Measurements from ENCODE around the gene CABLES2.
"Not testable (repeated sequence)": the region's sequence is repeated elsewhere in the genome, so short reads cannot be mapped to it uniquely, and the experiment has no call there.

The CABLES2 gene

DNA sequence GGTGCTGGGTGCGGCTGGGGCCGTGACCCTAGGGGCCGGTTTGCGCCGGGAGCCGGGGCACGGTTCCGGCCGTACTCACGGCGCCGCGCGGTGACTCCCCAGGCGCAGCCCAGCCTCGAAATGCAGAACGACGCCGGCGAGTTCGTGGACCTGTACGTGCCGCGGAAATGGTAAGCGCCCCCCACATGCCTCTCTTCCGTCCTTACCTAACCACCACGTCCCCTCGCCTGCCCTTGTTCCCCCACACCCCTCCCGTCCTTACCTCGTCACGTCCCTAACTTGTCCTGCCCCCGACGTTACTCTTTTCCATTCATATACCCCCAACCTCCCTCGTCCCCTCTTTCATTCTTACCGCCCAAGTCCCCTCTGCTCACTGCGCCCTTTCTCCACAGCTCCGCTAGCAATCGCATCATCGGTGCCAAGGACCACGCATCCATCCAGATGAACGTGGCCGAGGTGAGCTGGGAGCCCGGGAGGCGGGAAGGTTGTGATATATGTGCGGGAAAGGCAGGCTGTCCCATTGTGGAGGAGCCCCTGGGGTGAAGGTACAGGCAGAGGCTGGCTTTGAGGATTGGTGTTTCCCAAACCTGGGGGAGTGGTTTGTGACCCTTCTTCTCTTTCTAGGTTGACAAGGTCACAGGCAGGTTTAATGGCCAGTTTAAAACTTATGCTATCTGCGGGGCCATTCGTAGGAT is 19.7 kb downstream of the CABLES2 start:
- peak overlapping the region; percentile 85 for H3K27ac Mint-ChIP-seq

GRCh38 chr20:62386383-62387218 is 20.5 kb downstream of the CABLES2 start, which contains the start of gene RPS21:
Gene RPS21, plus strand, starts transcription at chr20:62387103. Its CDS starts 236 bp downstream, at chr20:62387339.
- peaks cover 39% of the 10 kb centered on the region for H3K4me1 Mint-ChIP-seq (ENCODE audit: low read depth)
- peaks cover 5% of the 10 kb centered on the region for H3K9me3 Mint-ChIP-seq
- peak within 1 kb of the TSS; percentile 88 for H3K27ac Mint-ChIP-seq
- H3K4me3 Mint-ChIP-seq, result peak within 1 kb of the TSS; percentile 94
- no peaks in the 10 kb centered on the region for H3K27me3 Mint-ChIP-seq (ENCODE audit: low read depth)
- H3K36me3 Mint-ChIP-seq (ENCODE audit: low read depth), result peaks cover 34% of the 10 kb centered on the region

More for the DNA sequence above, 19.7 kb downstream of the CABLES2 start:
- peaks cover 38% of the 10 kb centered on the region for H3K4me1 Mint-ChIP-seq (ENCODE audit: low read depth)
- H3K36me3 Mint-ChIP-seq (ENCODE audit: low read depth), result peaks cover 28% of the 10 kb centered on the region
- H3K27me3 Mint-ChIP-seq (ENCODE audit: low read depth), result no peaks in the 10 kb centered on the region
- H3K9me3 Mint-ChIP-seq, result no peaks in the 10 kb centered on the region
- H3K4me3 Mint-ChIP-seq, result peak overlapping the region; percentile 94

DNA sequence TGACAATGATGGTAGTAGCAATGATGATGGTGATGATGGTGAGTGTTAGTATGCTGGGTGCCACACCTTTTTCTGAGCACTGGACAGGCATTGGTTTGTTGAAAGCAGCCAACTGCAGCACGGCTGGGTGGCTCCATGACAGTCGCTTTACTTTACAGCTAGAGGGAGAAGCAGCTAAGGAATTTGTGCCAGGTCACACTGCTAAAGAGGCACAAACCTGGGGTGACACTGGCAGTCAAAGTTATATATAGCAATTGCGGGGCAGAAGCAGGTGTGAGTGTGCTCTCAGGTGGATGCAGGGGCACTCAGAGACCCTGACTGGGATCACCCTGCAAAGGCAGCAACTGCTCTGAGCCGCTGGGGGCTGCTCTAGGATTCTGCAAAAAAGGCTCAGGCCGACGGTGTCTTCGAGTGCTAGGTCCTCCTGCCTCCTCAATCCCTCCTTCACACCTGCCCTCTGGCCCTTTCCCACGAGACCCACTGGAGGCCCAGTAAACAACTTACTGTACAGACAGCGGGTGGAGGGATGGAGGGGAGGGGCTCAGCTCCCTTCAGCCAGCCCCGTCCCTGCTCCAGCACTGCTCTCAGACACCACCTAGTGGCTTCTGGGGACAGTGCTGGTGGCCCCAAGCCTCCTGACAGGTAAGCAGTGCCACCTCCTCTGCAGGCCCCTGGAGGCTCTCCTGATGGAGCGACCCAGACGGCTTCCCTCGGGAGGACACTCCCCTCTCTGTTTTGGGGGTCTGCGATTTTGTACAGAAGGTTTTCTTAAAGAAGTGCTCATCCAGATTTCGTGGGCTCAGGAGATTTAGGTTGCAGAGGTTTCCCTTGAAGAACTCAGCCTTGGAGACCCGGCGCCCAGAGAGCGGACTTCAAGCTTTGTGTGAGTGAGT is 24.5 kb downstream of the CABLES2 start:
- H3K36me3 Mint-ChIP-seq (ENCODE audit: low read depth), result peaks cover 16% of the 10 kb centered on the region
- H3K4me1 Mint-ChIP-seq (ENCODE audit: low read depth), result peaks cover 22% of the 10 kb centered on the region
- no peak overlapping the region for H3K4me3 Mint-ChIP-seq
- H3K27me3 Mint-ChIP-seq (ENCODE audit: low read depth), result no peaks in the 10 kb centered on the region
- H3K27ac Mint-ChIP-seq, result peak overlapping the region; percentile 69
- H3K9me3 Mint-ChIP-seq, result peaks cover 5% of the 10 kb centered on the region

DNA sequence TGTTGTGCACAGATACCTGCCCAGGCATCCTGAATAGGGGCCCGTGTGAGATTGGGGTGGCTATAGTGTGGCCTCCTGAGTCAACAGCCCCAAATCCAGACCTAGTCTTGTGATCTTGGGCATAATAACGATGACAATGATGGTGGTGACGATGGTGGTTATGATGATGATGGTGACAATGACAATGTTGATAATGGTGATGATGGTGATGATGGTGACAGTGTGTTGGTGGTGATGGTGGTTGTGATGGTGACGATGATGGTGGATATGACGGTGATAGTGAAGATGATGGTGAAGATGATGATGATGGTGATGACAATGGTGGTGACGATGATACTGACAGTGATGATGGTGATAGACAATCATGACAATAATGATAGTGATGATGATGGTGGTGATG is 25.2 kb downstream of the CABLES2 start:
- Mint-ChIP-seq H3K27me3 (ENCODE audit: low read depth) (no peaks in the 10 kb centered on the region), H3K27ac (no peak overlapping the region), H3K4me3 (no peak overlapping the region), H3K9me3 (peaks cover 5% of the 10 kb centered on the region), H3K4me1 (ENCODE audit: low read depth) (peaks cover 22% of the 10 kb centered on the region), H3K36me3 (ENCODE audit: low read depth) (peaks cover 14% of the 10 kb centered on the region)

DNA sequence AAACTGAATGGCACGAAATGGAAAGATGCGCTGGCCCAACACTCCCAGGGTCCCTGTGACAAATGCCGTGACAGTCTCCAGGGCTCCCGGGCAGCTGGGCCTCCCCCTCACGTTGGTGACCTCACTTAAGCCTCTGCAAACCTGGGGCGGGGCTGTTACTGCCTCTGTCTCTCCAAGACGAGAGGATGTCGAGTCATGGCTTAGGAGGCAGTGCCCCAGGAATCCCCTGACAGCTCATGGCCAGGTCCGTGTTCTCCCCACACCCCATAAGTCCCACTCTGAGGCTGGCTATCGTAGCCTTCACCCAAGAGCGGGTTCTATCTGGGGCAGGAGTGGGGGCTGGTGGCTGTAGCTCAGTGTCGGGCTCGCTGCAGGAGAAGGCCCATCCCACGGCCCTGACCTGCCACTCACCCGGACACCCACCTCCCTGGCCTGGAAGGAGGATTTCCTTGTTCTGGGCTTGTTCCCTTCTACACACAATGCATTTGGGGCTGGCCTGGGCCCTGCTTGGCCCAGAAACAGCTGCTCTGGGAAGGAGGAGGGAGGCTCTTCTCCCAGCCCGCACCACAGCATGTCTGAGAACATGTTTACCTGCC is 25.8 kb downstream of the CABLES2 start:
- H3K27ac Mint-ChIP-seq, result no peak overlapping the region
- H3K9me3 Mint-ChIP-seq, result peaks cover 5% of the 10 kb centered on the region
- no peak overlapping the region for H3K4me3 Mint-ChIP-seq
- no peaks in the 10 kb centered on the region for H3K27me3 Mint-ChIP-seq (ENCODE audit: low read depth)
- peaks cover 14% of the 10 kb centered on the region for H3K36me3 Mint-ChIP-seq (ENCODE audit: low read depth)
- H3K4me1 Mint-ChIP-seq (ENCODE audit: low read depth), result peaks cover 22% of the 10 kb centered on the region

GRCh38 chr20:62378215-62378614 is 28.9 kb downstream of the CABLES2 start:
- no peak overlapping the region for H3K4me3 Mint-ChIP-seq
- peaks cover 5% of the 10 kb centered on the region for H3K9me3 Mint-ChIP-seq
- peaks cover 10% of the 10 kb centered on the region for H3K36me3 Mint-ChIP-seq (ENCODE audit: low read depth)
- H3K27ac Mint-ChIP-seq, result no peak overlapping the region
- no peaks in the 10 kb centered on the region for H3K27me3 Mint-ChIP-seq (ENCODE audit: low read depth)
- H3K4me1 Mint-ChIP-seq (ENCODE audit: low read depth), result peaks cover 6% of the 10 kb centered on the region

- Mint-ChIP-seq H3K27ac (no peak overlapping the region), H3K27me3 (ENCODE audit: low read depth) (peaks cover 5% of the 10 kb centered on the region), H3K4me3 (no peak overlapping the region), H3K4me1 (ENCODE audit: low read depth) (peaks cover 4% of the 10 kb centered on the region), H3K36me3 (ENCODE audit: low read depth) (peaks cover 8% of the 10 kb centered on the region), H3K9me3 (peaks cover 5% of the 10 kb centered on the region)
Observed at GRCh38 chr20:62377615-62378178, 29.4 kb downstream of the CABLES2 start.

DNA sequence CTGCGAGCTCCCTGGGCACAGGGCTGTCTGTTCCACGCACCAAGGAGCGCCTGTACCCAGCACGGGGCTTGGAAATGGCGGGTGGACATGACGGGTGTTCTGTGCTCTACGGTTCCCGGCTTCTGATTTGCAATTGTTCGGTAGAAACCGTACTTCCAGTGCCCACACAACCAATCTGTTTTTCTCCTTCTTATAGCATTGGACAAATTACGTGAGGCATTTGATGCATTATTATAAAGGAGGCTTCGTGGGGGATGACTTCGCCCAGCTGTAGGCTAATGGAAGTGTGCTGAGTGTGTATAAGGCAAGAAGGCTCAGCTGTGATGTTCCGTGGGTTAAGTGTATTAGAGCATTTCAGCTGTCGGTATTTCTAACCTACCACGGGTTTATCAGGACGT is 30.0 kb downstream of the CABLES2 start:
- Mint-ChIP-seq H3K27ac (no peak overlapping the region), H3K36me3 (ENCODE audit: low read depth) (peaks cover 4% of the 10 kb centered on the region), H3K27me3 (ENCODE audit: low read depth) (peaks cover 5% of the 10 kb centered on the region), H3K4me1 (ENCODE audit: low read depth) (peaks cover 1% of the 10 kb centered on the region), H3K9me3 (peaks cover 4% of the 10 kb centered on the region), H3K4me3 (no peak overlapping the region)

DNA sequence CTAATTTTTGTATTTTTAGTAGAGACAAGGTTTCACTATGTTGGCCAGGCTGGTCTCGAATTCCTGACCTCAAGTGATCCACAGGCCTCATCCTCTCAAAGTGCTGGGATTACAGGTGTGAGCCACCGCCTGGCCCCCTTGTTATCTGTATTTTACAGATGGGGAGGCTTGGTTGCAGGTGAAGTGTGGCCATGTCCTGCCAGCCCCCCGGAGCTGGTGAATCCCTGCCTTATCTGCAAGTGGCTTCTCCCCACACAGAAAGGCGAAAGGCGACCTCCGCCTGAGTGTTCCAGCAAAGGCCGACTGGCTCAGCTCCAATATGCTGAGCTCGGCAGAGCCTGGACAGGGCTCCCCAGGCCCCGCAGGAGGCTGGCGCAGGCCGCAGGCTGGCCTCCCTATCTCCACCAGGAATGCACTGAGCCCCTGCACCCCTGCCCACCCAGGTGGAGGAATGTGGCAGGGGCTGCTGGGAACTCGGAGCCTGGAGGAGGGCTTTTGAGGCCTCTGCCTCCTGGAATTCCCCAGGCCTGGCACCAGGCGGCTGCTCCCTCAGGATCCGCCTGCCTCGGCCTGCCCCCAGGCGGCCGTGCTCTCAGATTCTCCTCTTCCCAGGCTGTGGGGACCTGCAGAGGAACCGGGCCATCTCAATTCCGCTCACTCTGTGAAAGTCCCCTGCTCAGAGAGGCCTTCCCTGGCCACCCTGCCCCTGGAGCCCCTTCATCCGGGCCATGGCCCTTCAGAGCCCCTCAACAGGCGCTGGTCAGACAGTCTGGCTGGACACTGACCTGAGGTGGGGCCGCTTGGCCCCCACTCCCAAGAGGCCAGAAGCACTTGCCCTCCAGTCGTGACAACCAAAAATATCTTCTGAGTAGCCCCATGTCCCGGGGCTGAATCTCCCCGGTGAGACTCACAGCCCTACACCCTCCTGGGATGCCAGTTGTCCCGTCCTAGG is 30.7 kb downstream of the CABLES2 start:
- Mint-ChIP-seq H3K27me3 (ENCODE audit: low read depth) (peaks cover 5% of the 10 kb centered on the region), H3K36me3 (ENCODE audit: low read depth) (no peaks in the 10 kb centered on the region), H3K4me3 (no peak overlapping the region), H3K27ac (no peak overlapping the region), H3K4me1 (ENCODE audit: low read depth) (no peaks in the 10 kb centered on the region), H3K9me3 (no peaks in the 10 kb centered on the region)

- Mint-ChIP-seq H3K27ac (no peak overlapping the region), H3K4me3 (no peak overlapping the region), H3K4me1 (ENCODE audit: low read depth) (no peaks in the 10 kb centered on the region), H3K9me3 (no peaks in the 10 kb centered on the region), H3K27me3 (ENCODE audit: low read depth) (peaks cover 6% of the 10 kb centered on the region), H3K36me3 (ENCODE audit: low read depth) (no peaks in the 10 kb centered on the region)
Observed at GRCh38 chr20:62374331-62375152, 32.5 kb downstream of the CABLES2 start.

GRCh38 chr20:62373631-62374179 is 33.4 kb downstream of the CABLES2 start:
- not testable (repeated sequence) for H3K4me1 Mint-ChIP-seq (ENCODE audit: low read depth); H3K9me3 Mint-ChIP-seq; H3K4me3 Mint-ChIP-seq; H3K36me3 Mint-ChIP-seq (ENCODE audit: low read depth); H3K27ac Mint-ChIP-seq
- peaks cover 12% of the 10 kb centered on the region for H3K27me3 Mint-ChIP-seq (ENCODE audit: low read depth)
